ENCODE data around the gene CNMD.

Gene CNMD

GRCh38 chr13:52739468-52740071 is at the start of gene CNMD:
Gene CNMD (minus strand): TSS chr13:52739820. CDS start chr13:52739701, 119 bp downstream.
- DNase-seq, result no peak

DNA sequence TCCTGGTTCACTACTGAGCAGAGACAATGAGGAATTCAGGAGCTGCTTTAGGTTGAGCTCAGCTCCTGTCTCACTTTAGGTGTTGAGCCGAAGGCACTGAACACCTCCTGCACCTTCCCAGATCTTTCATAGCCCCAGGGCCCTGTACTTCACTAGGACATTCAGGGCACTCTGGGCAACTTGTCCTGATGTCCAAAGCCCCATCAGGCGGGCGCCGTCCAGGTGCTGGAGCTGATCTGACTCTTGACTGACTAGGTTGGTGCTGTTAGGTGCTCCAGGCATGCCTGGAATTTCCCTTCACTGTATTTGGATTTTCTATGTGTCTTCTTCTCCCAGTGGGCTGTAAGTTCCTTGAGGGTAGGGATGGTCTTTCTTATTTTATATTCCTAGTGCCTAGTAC is 48.4 kb upstream of the CNMD start:
- DNase-seq, result no peak

DNA sequence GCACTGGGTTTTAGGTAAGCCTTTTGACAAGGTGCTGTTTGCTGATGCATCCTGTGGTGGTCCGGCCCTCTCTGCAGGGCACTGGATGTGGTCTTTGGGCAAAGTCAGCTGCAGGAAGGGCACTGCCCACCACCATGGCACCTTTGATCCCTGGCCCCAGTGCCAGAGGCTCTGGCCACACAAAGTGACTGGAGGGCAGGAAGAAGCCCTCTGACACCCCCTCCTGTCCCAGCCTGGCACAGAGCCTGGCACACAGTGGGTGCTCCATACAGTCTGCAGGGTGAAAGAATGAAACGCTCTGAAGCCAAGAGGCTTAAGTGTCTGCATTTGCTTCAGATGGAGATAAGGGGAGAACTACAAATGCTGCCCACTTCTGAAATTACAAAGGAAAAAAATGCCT is 47.6 kb upstream of the CNMD start:
- DNase-seq, result no peak

DNA sequence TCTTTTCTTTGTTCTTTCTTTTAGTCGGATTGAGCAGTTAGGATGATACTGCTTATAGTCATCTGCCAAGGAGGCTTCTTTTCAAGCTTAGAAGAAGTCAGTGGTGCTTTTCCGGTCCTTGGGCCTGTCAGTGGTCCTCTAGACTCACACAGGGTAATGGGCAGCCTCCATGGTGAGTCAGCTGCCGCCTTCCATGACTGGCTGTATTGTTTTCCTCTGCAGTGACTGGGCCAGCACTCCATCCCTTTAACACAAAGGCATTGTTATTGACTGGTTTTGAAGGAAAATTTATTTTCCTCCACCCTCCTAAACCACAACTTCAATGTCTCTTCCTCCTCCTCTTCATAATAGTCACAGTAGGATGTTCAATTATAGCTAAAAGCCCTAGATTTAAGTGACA is 47.1 kb upstream of the CNMD start:
- DNase-seq, result no peak

- DNase-seq, result no peak
These were observed 46.1 kb upstream of the CNMD start for GRCh38 chr13:52785739-52786138.

DNA sequence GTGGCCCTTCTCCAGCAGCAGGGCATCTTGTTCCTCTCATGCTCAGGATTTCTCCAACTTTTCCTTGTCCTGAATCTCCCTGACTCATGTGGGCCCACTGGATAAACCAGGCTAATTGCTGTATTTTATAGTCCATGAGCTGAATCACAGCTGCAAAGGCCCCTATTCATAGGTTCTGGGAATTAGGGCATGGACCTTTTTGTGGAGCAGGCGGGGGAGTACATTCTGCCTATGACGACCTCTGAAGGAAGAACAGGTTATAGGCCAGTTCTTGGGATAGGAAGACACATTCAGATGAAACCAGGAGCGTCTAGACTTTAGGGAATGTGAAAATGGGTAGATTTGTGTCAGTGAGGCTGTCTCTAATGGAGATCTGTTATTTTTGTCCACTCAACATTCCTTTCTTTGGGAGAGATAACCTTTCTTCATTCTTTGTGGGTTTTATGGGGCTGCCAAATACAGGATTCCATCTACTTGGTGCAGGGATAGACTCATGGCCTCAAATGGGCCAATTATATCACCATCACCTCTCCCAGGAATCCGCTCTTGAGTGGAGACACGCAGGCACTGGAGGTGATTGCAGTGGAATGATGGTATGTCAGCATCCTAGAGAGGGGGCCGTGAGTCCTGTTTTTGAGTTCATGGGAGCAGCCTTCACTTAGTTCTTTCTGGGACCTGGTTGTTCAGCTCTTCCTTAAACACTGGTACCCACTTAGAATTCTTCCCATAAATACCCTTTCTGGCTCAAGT is 45.1 kb upstream of the CNMD start:
- DNase-seq, result no peak

- no peak for DNase-seq
These were observed 44.3 kb upstream of the CNMD start for GRCh38 chr13:52783943-52784342.

- DNase-seq, result no peak
These were observed 43.1 kb upstream of the CNMD start for GRCh38 chr13:52782471-52783448.

DNA sequence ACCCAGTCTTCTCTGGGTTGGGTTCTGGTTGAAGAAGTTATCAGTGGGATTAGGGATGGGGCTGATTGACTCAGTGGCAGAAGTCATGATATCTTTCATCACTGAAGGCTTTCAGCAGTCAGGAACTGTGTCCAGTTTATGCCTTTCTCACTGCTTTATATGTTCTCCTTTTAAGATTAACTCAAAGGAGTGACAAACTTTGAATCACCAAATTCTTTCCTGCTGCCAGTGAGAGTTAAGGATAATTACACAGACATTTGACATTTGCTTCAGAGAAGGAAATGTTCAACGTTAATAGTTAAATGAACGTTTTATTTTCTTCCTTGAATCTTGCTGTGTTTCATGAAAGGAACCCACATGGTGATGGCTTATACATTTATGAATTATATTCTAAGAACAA is 41.0 kb upstream of the CNMD start:
- DNase-seq, result no peak

DNA sequence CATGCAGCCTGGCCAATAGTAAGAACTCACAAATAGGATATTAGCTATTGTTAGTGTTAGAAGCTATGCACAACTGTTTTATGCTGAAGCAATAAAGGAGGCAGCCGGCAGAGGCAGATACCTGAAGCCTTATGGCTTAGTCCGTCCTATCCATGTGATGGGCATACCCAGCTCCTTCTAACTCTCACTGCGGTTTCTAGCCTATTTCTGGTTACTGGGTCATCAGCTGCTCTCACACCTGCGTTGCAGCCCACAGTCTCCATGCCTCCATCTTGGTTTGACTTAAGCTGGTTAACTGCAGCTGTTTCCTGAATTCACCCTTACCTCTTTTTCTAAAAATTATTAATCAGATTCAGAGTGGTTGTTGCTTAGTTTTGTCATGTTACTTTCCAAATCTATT is 40.5 kb upstream of the CNMD start:
- DNase-seq, result no peak

DNA sequence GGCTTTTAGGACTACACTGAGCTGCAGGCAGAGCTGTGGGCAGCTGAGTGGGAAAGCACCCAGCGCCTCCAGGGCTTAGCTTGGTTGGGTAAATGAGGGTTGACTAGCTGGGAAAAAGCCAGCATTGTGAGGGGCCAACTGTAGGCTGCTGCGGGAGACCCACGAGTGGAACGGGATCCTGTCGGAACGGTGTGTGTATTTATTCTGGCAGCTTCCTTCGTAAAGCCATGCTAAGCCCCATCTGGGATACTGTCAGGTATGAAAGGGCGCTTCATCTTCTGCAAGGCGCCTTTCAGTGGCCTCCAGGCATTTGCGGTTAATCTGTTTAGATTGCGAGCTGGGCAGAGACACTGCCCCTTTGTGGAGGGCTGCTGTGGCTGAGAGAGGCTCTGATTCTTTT is 39.5 kb upstream of the CNMD start:
- no peak for DNase-seq

- no peak for DNase-seq
These were observed 37.1 kb upstream of the CNMD start for GRCh38 chr13:52776726-52777125.

GRCh38 chr13:52775511-52775910 is 35.9 kb upstream of the CNMD start:
- DNase-seq, result no peak

DNA sequence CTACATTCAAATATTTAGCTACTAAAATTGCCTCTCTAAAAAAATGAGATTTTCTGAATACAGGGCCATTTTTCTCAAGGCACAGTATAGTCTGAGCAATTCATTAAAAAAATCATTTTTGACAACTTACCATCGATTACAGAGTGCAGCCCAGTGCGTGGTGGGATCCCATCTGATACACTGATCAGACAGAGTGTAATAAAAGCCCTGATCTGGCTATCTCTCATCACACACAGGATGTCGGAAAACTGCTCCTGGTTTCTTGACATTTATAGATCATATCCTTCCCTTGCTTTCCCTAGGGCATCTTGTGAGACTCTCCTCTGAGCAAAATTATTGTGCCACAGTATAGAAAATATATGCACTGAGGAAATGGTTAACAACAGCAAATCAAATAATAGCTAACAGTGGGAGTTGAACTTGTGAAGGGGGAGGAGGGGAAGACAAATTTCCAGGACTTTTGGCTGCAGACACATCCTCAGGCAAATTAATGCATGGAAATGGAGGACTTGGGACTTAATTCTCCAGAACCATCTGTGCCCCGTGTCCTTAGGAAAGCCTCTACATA is 28.4 kb upstream of the CNMD start:
- no peak for DNase-seq

DNA sequence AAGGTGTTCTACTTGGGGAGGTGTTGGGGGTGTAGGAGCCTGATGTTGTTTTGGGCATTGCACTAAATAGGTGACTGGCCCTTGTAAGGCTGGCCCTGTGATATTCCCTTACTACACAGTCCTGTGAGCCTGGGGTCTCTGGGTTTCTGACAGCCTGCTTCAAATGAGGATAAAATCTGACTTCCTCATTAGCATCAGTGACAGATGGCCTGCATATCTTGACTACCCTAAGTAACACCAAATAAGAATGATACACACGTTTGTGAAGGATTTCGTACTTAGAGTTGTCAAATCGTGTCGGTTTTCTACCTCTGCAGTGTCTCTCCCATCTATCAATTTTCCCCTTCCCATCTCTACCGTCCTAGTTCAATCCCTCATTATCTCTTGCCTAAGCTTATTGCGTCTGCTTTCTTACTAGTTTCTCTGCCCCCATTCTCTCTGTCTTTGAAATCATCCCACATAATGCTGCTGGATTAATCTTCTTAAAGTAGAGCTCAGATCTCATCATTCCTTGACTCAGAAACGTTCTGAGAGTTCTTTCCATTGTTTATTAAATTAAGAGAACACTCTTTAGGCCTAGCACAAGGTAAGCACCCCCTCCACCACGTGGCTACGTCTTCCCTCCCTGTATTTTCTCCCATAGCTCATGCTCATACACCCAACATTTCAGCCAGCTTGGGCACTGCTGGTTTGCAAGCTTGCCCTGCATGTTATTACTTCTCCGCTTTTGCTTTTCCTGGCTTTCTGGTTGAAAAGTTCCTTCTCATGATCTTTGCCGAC is 26.2 kb upstream of the CNMD start:
- no peak for DNase-seq

- DNase-seq, result no peak
These were observed 20.5 kb upstream of the CNMD start for GRCh38 chr13:52760077-52760476.

GRCh38 chr13:52758114-52758513 is 18.5 kb upstream of the CNMD start:
- no peak for DNase-seq

DNA sequence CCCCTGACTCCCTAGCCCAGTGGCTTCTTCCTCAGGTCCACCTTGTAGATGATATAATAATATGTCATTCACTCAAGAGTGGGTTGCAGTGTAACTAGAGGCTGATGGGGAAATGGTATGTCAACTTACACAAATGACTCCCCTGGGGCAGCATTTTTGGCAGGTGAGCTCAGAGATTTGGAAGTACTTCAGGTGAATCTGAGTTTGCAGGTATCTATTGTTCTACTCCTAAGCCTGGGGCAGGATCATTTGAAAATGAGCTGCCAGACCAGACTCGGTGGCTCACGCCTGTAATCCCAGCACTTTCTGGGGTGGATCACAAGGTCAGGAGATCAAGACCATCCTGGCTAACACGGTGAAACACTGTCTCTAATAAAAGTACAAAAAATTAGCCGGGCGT is 11.6 kb upstream of the CNMD start:
- DNase-seq, result no peak

GRCh38 chr13:52750713-52751112 is 11.1 kb upstream of the CNMD start:
- DNase-seq, result no peak

GRCh38 chr13:52749419-52749818 is 9.8 kb upstream of the CNMD start:
- DNase-seq, result no peak

- no peak for DNase-seq
These were observed 6.5 kb upstream of the CNMD start for GRCh38 chr13:52746141-52746540.

GRCh38 chr13:52744842-52745375 is 5.3 kb upstream of the CNMD start:
- DNase-seq, result no peak
